A673 (cell line): ENCODE measurements around the gene CRACR2A. TPM values are rescaled to one million over a fixed set of nuclear protein-coding genes. Genes with fewer than 3 reads are reported as not detected.

Experiments used
- BruUV-seq: library from RNA; stranded (reverse); fragments of 400-500 nt; replicated peaks from 2 replicates; lab custom pipeline; 2021; lab: Mats Ljungman, UMichigan
- CTCF ChIA-PET: fragments of 300-600 bp; sonication (Branson Sonifier 250); formaldehyde crosslinking; loops from one replicate; lab custom pipeline; 2022; ENCODE audit warnings: antibody characterized with exemption; lab: Charles Lee
- POLR2A ChIA-PET: fragments of 300-600 bp; sonication (Branson Sonifier 250); formaldehyde crosslinking; loops from one replicate; lab custom pipeline; 2022; ENCODE audit warnings: antibody characterized with exemption; ENCODE audit not compliant: low non-redundant PET; lab: Charles Lee
- DNase-seq: peaks from one replicate; pipeline ENCODE4 v3.0.0-alpha.2; 2015; ENCODE audit warnings: low spot score
- H3K27ac ChIP-seq: fragments of 200-600 bp; sonication (generic); 2 replicates; pipeline ENCODE4 v1.5.1; 2016; ENCODE audit warnings: mixed run types, low read depth, mild to moderate bottlenecking, mixed read lengths, antibody characterized with exemption, low read length; ENCODE audit not compliant: poor library complexity, severe bottlenecking
- H3K27me3 ChIP-seq: fragments of 200-600 bp; sonication (generic); replicated peaks from 2 replicates; pipeline ENCODE4 v1.6.1; 2017; ENCODE audit warnings: mixed run types, low read depth, mild to moderate bottlenecking, mixed read lengths, antibody characterized with exemption, low read length; ENCODE audit not compliant: insufficient read depth, poor library complexity
- H3K36me3 ChIP-seq: fragments of 200-600 bp; sonication (generic); 2 replicates; pipeline ENCODE4 v1.6.1; 2016; ENCODE audit warnings: mixed run types, mild to moderate bottlenecking, mixed read lengths, antibody characterized with exemption, low read length; ENCODE audit not compliant: insufficient read depth, poor library complexity, severe bottlenecking
- H3K4me1 ChIP-seq: fragments of 200-600 bp; sonication (generic); 2 replicates; pipeline ENCODE4 v1.6.1; 2017; ENCODE audit warnings: mixed run types, mild to moderate bottlenecking, mixed read lengths, antibody characterized with exemption, low read length; ENCODE audit not compliant: insufficient read depth, poor library complexity, severe bottlenecking
- H3K4me3 ChIP-seq: fragments of 200-600 bp; sonication (generic); 2 replicates; pipeline ENCODE4 v1.5.1; 2016; ENCODE audit warnings: low read depth, mixed run types, mild to moderate bottlenecking, mixed read lengths, low read length; ENCODE audit not compliant: poor library complexity, severe bottlenecking
- H3K9me3 ChIP-seq: fragments of 200-600 bp; sonication (generic); 2 replicates; pipeline ENCODE4 v1.6.1; 2016; ENCODE audit warnings: mixed run types, low read depth, mild to moderate bottlenecking, mixed read lengths, antibody characterized with exemption, low read length; ENCODE audit not compliant: poor library complexity, severe bottlenecking
- CTCF ChIP-seq: fragments of 300-800, 200-600 bp; sonication (generic); conservative IDR thresholded peaks from 2 replicates; pipeline ENCODE4 v1.5.1; 2017; ENCODE audit warnings: low read depth, mild to moderate bottlenecking, antibody characterized with exemption, low read length, moderate library complexity, mixed read lengths
- EZH2 ChIP-seq: fragments of 200-600 bp; sonication (generic); IDR thresholded peaks from 2 replicates; pipeline ENCODE4 v1.6.1; 2017; ENCODE audit warnings: borderline replicate concordance, low read depth, mild to moderate bottlenecking, mixed read lengths, antibody characterized with exemption, low read length; ENCODE audit not compliant: poor library complexity, severe bottlenecking
- intact Hi-C: fragments of 100-400 bp; cut with micrococcal nuclease; formaldehyde crosslinking; loops from one replicate; pipeline ENCODE4 v1.10.0; 2022; ENCODE audit not compliant: unreplicated experiment
- total RNA-seq: library from RNA; stranded (reverse); gene quantifications from 2 replicates; pipeline ENCODE4 v1.2.3, GENCODE V29; 2021

CRACR2A gene
- total RNA-seq, 1 experiment from 2014 or later = 0.13 TPM

GRCh38 chr12:3717283-3717898, 35.5 kb downstream of the CRACR2A start:
- H3K27me3 ChIP-seq = peaks cover 95% of the 10 kb centered on the region
- no TSS peak for BruUV-seq
- no peaks in the 10 kb centered on the region for H3K36me3 ChIP-seq
- no peak overlapping the region for H3K27ac ChIP-seq
- no peaks in the 10 kb centered on the region for H3K9me3 ChIP-seq
- CTCF ChIA-PET = no interaction called here
- POLR2A ChIA-PET = no interaction called here
- TF ChIP-seq CTCF (no peak), EZH2 (no peak)
- no peak for DNase-seq
- H3K4me1 ChIP-seq = peaks cover 2% of the 10 kb centered on the region
- intact Hi-C loops = no loop called here
- no peak overlapping the region for H3K4me3 ChIP-seq

- Histone ChIP-seq H3K4me3 (no peak overlapping the region), H3K9me3 (no peaks in the 10 kb centered on the region), H3K4me1 (peaks cover 13% of the 10 kb centered on the region), H3K27me3 (peaks cover 89% of the 10 kb centered on the region), H3K36me3 (no peaks in the 10 kb centered on the region), H3K27ac (no peak overlapping the region)
- BruUV-seq = no TSS peak
- no peak for DNase-seq
- no peak for TF ChIP-seq EZH2
- TF ChIP-seq CTCF = no peak
- ChIA-PET CTCF (no interaction called here), POLR2A (no interaction called here)
- intact Hi-C loops = no loop called here
Measured at GRCh38 chr12:3715999-3716398, 36.9 kb downstream of the CRACR2A start.

DNA sequence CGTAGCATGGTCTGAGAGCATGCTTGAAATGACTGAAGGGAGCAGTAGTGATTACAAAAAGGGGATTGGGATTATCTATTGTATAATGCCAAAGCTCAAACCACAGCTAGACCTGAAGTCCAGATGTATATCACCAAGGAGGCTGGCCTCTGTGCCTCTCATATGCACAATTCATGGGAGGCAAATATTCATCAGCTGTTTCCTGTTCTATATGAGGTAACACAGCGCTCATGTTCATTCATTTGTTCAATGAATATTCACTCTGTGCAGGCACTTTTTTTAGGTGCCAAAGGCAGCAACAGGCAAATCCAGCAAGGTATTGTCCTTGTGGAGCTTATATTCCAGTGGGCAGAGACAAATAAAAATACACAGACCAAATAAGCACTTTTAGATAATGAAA, 39.0 kb downstream of the CRACR2A start:
- Histone ChIP-seq H3K9me3 (no peaks in the 10 kb centered on the region), H3K27ac (no peak overlapping the region), H3K4me3 (no peak overlapping the region), H3K36me3 (no peaks in the 10 kb centered on the region), H3K27me3 (peaks cover 84% of the 10 kb centered on the region), H3K4me1 (peaks cover 31% of the 10 kb centered on the region)
- no TSS peak for BruUV-seq
- intact Hi-C loops = no loop called here
- POLR2A ChIA-PET = no interaction called here
- no peak for TF ChIP-seq EZH2
- no peak for TF ChIP-seq CTCF
- CTCF ChIA-PET = no interaction called here
- DNase-seq = no peak
